Measurements from ENCODE around the gene CABP4.

GRCh38 chr11:67439321-67440228, 15.6 kb upstream of the CABP4 start:
- TF ChIP-seq CTCF (IDR thresholded peaks at IDR 0.05) (no peak), EZH2 (IDR thresholded peaks at IDR 0.05; ENCODE audit: borderline replicate concordance, insufficient read depth, low read depth, low read length, poor library complexity, severe bottlenecking) (no peak)

Measured in B cell (primary cell).